ENCODE data around the gene PDE4D.

PDE4D gene

DNA sequence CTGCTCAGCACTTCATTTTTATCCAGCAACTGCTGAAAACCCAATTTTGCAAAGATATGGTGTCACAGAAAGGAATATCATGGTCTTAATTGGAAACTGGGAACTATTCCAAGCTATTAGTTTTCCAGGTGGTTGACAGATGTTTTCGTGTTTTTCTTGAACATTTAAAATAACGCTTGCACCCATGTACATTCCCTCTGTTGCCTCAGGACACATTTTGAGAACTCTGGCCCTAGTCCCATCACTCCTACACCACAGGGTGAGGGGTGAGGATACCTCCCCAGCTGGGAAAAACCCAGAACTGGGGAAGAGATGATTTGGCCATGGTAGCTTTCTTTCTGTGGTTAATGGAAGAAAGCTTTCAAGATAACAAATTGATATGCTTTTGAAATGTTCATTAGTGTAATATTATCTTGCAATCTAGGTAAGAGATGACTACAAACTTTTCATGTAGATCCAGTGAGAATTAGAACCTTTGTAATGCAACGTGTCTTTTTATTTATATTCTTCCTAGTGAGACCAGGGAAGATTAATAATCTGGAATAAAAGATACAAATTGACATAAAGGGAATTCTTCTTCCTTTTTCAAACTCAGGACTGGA is 683.7 kb downstream of the PDE4D start:
- no peak for DNase-seq (ENCODE audit: low read depth)

DNA sequence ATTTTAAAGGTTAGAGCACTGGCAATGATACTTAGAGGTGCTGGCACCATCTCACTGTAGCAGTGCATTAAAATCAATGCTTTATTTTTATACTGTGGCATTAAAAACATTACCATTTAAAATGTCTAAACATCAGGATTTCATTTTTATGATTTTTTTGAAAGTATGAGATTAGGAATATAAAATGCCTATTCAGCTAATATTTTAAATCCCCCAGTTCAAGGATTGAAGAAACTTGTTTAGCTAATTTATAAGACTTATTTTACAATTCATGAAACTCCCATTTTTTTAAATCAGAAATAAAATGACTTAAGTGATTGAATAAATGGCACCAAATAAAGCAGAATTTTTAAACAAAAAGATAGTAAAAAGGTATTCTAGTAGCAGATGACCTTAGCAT is 685.1 kb downstream of the PDE4D start:
- DNase-seq (ENCODE audit: low read depth): no peak

DNA sequence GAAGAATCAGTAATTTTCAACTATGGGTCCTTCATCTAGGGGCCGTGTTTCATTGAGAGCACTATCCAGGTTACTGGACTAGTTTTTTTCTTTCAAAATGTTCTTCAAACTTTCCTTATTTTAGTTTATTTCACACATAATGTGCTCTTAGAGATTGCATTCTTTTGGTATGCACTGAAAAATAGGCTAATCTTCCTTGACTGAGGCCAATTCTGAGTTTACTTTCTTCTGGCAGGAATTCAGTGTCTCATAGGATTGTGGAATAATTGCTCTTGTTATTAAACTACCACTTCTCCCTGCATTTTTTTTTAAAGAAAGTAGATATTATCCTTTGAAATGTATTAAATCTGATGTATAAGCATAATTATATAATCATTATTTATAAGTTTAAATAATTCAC is 686.1 kb downstream of the PDE4D start:
- no peak for DNase-seq (ENCODE audit: low read depth)

DNA sequence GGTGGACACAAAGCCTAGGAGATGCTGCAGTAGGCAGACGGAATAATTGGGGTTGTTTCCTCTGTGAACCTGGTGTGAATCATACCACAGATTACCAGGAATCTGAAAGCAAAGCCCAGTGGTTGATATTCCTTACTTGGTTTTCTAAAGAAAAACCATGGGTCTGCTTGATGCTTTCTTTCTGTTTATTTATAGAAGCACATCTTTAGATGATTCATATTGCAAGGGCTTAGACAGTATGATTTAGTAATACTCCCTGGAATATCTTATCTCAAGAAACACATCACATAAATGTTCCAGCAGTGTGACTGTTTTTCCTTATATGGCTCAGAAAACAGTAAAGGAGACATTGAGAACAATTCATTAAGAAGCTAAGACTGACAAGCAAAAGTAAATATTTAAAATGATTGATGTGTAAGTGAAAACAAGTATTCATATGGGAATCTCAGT is 687.4 kb downstream of the PDE4D start:
- DNase-seq (ENCODE audit: low read depth): no peak

DNA sequence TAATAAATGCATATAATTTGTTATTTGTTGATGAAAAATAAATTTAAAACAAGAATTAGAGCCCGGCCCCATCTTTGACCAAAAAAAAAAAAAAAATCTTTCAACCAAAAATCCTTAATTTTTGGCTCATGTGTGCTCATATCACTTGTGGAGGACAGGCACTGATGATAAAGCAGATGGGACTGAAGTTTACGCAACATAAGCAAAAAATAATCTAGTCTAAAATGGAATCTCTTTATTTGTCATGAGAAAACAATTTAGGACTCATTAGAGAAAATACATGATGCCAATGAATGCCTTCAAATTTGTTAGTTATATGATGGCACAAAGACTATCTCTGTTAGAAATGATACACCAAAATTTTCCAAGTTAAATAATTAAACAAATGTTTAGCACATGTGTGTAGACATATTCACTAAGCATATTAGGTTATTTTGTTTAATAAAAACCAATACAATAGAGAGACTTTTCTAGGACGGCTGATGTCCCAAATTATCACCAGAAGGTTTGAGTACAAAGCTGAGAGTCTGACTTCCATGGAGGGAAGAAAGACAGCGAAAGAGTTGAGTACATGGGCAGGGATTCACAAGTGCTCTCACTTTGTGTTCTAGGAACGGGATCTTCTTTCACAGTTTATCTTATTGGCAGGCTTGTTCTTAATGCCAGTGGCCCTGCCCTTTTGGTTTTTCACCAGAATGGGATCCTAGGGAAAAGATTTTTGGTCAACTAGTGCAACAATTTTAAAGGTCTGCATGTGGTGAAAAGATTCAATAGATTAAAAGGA is 689.2 kb downstream of the PDE4D start:
- DNase-seq (ENCODE audit: low read depth): no peak

DNA sequence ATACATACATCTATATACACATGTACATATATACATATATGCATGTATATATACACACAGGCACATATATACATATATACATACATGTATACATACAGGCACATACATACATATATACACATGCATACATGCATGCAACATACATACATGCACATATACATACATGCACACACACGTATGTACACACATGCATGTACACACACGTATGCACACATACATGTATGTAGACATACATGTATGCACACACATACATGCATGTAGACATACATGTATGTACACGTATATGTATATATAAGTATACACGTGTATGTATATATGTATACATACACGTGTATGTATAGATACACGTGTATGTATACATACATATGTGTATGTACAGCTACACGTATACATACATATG is 693.7 kb downstream of the PDE4D start:
- DNase-seq (ENCODE audit: low read depth): no peak

DNA sequence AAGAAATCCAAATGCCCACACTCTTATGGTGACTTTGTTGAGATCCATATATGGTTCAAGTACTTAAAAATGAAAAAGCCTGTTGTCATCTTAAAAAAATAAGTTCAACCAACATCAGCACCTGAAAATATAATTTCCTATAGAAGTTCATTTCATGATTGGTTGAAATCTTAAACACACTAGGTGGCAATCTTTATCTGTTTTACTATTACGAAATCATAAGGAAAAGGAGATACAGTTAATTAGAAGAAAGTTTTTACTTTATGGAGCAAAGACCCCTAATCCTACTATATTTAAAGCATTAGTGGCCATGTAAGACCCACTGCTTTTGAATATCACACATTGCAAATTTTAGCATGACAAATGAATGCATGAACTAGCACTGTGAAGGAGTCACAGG is 694.7 kb downstream of the PDE4D start:
- DNase-seq (ENCODE audit: low read depth): no peak

DNA sequence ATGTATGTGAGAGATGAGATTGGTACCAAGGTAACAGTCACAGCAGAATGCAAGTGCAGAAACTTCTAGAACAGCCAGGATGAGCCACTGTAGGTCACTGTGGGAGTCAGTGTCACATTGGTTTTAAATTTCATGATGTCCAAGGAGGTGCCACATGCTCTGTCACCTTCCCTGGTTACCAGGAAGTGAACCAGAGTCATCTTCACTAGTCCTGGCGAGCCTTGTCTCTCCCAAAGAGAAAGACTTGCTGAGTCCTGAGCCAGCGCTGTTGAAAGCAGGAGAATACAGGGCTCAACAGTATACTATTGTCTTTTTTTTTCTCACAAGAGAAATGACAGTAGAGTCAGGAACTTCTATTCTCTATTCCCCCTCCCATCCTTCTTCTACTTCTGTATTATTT is 695.2 kb downstream of the PDE4D start:
- no peak for DNase-seq (ENCODE audit: low read depth)

DNA sequence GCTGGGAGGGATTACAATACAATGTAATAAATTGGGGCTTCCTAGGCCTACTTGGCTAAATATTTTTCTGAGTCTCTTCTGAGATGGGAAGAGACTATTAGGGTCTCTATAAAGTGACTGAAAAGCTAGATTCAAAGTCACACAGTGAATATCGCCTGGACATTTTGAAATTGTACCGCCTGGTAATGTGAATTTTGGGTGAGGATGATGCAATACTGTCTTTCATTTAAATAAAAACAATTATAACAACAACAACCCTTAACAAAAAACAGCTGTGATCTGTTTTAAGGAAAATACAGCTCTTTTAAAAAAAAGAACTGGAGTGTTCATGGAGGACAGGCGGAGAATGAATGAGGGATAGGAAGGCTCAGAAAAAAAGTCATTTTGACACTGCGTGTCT is 695.6 kb downstream of the PDE4D start:
- DNase-seq (ENCODE audit: low read depth): no peak

DNA sequence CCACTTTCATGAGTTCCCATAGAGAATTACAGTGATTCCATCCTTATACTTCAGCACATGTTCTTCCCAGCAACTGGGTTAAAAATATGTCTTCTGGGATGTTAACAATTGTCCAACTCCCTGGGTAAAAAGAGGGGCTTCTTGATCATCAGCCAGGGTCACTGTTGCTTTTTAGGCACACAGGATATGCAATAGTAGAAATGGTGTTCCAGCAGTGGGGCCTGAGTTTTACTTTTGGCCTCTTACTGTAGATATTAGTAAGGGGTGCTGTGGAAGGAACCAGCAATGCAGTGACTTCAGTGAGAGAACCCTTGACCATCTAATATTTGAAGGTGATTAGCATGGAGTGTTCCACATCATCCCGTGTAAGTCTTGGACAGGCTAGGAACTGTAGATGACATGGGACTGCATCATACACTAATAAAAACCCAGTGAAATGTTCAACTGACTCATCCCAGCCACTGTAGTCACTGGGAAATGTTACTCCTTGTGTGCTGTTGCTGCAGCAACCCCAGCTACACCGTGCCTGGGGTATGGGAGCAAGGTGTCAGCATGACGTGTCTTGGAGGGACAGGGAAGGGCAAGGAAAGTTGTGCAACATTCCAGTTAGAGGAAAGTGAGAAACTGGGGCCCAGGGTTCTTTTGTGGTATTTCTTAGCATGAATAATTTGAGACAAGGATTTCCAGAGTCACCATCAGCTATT is 699.8 kb downstream of the PDE4D start:
- DNase-seq (ENCODE audit: low read depth): no peak

DNA sequence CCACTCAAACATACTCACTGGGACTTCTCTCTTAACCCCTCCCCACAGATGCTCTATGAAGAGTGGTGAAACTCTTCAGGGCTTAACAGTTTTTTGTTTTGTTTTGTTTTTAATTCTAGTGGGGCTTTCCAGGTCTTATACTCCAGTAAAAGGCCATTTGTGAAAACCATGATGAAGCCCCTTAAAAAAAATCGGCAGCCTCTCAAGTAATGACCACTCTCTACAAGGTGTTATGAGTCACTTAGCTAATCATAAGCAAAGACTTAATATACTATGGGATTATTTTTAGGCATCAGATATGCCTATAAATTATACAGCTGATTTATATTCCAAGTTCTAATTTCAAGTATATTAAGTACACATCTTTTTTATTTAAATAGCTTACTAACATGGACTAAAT is 702.8 kb downstream of the PDE4D start:
- no peak for DNase-seq (ENCODE audit: low read depth)

DNA sequence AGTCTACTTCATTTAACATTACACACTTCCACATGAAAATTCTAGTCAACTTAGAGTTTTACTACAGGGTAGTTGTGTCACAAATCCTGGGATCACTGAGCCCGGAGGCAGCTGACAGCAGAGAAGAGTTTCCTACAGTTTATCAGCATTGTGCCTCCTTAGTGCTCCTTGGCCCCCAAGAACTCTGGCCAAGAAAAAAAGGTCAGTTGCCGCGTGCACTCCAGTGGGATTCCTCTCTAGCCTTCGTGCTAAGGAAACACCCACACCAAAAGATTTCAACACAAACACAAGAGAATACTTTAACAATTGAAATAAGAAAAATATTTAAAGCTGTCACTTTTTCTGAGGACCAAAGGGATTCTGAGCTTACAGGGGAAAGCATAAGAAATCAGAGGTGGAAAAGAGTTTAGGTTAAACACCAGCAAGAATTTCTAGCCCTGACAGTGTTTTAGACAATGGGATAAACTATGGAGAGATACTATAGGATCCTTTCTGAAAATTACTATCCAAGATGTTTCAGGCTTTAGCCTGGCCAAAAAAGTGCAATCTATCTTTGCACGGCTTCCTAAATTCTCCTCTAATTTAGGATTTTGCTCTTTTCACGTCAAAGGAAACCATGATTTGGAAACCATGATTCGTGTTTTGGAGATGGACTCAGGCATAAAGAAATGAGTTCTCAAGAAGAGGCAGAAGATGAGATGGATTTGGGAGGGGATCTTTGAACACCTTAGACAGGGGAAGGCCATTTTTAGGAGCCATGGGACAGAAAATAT is 703.9 kb downstream of the PDE4D start:
- no peak for DNase-seq (ENCODE audit: low read depth)

DNA sequence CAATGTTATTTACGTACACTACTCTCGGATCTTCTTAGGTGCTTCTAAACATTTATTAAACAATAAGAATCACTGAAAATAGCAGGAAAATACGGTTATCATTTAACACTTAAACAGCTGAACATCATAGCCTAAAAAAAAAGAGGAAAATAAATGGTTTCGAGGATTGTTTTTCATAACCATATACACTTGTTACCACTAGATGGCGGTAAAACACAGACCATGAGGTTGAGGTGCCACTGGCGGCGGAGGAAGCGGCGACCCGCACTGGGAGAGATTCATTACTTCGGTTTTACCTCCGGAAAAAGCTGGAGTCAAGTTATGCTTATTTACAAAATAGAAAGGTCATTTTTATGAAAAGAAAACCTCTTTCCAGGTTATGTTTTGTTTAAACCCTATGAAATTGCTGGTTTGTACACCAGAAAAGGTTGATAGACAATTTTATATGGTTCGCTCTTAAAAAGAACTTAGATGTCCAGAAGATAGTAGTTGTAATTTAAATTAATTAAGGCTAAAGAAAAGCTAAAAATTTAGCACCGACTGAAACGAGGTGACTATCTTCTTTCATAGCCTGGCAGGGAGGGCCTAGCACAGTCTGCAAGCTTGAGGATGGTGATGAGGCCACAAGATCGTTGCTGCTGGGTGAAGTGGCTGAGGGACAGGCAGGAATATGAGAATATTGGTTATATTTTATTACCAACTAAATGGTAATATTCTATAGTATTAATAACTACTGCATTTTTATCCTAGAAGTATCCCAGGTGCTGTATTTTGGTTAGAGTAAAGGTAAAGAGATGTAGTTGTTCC is 704.9 kb downstream of the PDE4D start:
- peak; percentile 4 for DNase-seq (ENCODE audit: low read depth)

DNA sequence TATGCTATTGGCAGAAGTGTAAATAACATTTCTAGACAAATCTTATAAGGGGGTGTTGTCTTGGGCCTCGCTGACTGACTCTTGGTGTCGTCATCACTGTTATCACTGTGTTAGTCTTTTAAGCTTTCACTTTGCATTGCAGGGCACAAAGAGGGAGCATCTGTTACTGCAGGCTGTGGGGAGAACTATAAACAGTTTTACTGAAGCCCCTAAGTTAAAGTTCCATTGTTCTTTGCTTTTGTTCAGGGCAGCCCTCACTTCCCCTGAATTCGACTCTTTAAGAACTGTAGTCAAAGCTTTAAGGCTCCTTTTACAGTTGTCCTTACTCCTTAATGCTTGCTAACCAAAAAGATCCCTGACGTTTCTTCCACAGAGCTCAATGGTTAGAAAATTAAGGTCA is 705.7 kb downstream of the PDE4D start:
- DNase-seq (ENCODE audit: low read depth): no peak

DNA sequence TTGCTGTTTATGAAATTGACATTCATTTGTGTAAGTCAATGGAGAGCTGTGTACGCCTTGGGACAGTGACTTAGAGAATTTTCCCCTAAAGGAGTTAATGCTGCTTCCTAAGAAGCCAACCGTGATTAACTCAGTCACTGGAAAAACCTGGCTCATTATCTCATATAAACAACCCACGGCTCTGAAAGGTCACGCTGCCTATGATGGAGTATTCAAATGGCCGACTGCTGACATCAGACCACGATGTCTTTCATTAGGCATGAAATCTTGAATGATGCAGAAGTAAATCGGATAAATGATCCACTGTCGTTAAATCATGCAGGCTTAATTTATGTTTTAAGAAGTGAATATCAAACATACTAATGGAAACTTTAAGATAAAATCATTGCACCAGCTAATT is 706.9 kb downstream of the PDE4D start:
- DNase-seq (ENCODE audit: low read depth): no peak

DNA sequence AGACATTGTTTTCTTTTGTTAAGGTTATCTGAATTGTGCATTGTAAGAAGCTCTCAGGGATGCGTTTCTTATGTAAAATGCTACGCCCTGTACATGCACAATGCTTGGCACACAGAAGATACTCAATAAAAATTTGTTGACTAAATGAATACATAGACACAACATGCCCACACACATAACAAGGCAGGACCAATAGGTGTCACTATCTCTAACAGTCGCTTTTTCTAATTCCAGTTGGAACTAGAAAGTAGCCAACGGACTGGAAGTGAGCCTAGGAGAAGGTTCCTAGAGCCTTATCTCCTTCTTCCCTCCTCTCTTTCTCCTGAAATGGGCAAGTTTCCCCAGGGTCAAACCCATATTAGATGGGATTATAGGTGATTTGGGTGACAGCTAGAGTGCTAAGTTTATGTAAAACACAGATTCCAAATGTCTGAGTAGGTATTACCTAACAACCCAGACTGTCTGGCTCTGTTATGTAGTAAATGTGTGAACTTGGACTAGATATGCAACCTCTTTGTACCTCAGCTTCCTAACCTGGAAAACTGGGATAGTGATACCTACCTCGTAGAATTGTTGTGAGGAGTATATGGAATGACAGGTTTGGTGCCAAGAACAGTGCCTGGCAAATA is 707.7 kb downstream of the PDE4D start:
- DNase-seq (ENCODE audit: low read depth): no peak

DNA sequence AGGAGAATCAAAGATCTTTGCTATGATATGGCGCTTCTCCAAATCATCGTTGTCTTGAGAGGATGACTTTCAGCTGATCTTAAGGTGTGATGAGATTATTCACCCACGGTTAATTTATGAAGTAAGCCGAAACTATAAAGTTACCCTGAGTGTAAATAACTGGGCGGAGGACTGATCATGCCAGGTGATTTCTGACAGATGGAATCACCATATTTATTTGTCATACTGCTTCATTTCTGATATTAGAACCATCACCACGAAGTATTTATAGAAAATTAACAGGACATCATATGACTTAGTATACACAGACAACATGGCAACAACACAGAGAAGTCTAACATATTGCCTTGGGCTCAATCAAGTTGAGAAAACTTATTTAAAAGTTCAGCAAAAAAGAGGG is 708.8 kb downstream of the PDE4D start:
- DNase-seq (ENCODE audit: low read depth): no peak

DNA sequence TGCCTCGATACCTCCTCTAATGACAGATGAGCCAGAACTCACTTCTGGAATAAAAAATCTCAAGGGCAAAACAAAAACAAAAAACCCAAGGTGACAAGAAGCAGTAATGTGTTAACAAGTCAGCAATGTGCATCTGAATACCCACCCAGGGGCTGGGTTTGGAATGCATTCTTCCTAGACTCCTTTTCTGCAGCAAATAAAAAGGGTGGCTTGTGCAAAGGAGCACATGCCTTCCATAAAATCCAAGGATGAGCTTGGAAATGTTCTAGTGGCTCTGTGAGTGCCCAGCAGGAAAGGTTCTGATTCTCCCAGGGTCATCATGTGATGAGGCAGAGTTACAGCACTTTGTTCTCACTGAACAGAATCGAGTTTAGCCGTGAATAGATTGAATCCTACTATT is 710.8 kb downstream of the PDE4D start:
- DNase-seq (ENCODE audit: low read depth): no peak

DNA sequence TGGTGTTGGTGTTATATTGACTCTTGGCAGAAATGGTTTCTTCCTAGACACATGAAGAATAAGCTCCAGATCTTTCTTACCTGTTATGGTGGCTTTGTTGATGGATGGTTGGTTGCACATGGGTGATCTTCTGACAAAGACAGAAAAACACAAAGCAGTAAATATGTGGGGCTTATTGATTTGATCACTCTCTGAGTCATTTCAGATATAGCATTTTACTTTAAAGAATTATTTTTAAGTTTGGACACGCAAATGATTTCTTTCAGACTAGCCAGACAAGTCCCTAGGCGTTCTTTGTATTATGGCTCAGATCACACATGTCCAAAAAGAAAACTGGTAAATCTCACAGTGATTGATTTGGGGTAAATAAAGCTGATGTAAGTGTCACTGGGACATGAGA is 713.0 kb downstream of the PDE4D start:
- DNase-seq (ENCODE audit: low read depth): no peak

DNA sequence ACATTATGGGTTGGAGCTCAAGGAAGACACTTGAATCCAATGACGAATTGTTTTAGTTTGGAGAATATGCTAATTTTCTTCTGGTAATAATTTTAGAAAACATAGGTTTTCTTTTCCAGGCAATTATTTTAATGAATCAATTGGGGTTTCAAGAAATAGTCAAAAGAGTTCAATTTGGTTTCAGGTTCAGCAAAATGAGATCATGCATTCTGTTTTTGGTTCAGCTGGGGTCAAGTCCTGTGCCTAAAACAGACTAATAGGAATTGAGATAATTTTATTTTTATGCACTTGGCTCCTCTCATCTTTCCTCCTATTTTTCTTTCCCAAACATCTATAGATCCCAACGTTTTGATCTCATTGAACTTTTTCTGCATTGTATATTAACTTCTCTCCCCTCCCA is 713.8 kb downstream of the PDE4D start:
- DNase-seq (ENCODE audit: low read depth): no peak

DNA sequence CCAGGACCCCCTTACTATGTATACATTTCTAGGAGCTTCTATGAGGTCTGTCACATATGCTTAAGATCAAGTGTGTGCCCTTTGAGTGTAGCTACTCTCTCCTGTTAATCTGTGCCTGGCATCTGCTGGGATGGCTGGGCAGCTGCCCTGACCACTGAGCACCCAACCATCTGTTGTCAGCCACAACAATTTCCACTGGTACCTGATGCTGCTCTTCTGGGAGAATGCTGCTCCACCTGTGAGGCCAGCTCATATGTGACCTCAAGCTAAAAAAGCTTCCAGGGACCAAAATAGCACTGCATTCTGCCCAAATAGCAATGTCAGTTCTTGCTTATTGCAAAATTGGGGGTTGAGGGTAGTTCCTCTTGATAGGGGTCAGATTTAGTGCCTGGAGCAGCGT is 715.0 kb downstream of the PDE4D start:
- no peak for DNase-seq (ENCODE audit: low read depth)

Data from stimulated activated CD8-positive, alpha-beta memory T cell treated with anti-CD3 and anti-CD28 coated beads, Interleukin-12 subunit alpha, Interleukin-12 subunit beta, amount 100 ng/mL, for 4 hours (primary cell).